Ovary (tissue), 3 donors: ENCODE results near the gene FUBP3.

Experiments used
- EP300 ChIP-seq: sonication (generic); formaldehyde crosslinking; IDR thresholded peaks from one replicate; pipeline ENCODE4 v1.6.1; 2017; ENCODE audit warnings: antibody characterized with exemption
- POLR2A ChIP-seq: fragments of 450-650 bp; IDR thresholded peaks from one replicate; pipeline ENCODE4 v1.6.1; 2017; ENCODE audit warnings: antibody characterized with exemption, mild to moderate bottlenecking, moderate library complexity
- TF ChIP-seq, protein P1 (sequence below), 3 donors: fragments of 450-650 bp in 2 of 3; fragments of 200-600 bp in 1 of 3; IDR thresholded peaks; one replicate each; pipeline versions ENCODE4 v1.5.1 to v1.8.0; 2016 to 2022; ENCODE audit warnings: antibody characterized with exemption in 3 of 3, mild to moderate bottlenecking in 1 of 3
- donor health status: DM: no; HTN: no; CAD: no.

DNA sequence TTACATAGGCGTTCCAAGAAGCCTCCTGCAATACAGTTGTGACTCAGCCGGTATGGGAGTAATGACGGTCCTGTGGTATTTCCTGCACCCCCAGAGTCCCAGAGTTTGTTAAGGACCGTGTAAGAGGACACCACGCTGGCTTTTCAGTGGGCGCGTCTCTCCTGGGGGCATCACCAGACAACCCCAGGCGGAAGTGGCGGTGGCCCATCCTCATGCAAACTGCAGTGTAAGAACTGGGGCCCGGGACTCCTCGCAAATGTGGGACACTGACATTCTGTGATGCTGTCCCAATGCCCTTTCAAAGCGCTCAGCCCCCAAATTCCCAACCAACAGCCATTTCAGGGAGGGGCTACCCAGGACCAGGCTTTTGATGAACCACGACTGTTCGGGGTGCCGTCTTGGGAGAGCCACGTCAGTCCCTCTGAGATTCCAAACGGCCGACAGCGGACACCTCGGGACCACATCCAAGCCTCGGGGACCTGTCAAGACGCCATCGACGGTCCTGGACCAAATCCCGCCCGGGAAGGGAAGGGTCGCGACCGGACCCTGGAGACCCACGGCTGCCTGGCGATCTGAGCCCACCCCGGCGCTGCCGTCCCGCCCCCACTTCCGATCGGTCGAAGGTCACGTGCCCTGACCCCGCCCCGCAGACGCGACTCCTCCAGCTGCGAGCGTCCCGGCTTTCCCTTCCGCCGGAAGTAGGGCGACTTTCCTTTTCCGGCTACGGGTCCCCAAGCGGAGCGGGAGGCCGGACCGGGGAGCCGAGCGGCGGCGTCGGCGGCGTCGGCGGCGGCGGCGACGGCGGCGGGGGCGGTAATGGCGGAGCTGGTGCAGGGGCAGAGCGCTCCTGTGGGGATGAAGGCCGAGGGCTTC, at the start of gene FUBP3:
- TF ChIP-seq, protein P1, sequence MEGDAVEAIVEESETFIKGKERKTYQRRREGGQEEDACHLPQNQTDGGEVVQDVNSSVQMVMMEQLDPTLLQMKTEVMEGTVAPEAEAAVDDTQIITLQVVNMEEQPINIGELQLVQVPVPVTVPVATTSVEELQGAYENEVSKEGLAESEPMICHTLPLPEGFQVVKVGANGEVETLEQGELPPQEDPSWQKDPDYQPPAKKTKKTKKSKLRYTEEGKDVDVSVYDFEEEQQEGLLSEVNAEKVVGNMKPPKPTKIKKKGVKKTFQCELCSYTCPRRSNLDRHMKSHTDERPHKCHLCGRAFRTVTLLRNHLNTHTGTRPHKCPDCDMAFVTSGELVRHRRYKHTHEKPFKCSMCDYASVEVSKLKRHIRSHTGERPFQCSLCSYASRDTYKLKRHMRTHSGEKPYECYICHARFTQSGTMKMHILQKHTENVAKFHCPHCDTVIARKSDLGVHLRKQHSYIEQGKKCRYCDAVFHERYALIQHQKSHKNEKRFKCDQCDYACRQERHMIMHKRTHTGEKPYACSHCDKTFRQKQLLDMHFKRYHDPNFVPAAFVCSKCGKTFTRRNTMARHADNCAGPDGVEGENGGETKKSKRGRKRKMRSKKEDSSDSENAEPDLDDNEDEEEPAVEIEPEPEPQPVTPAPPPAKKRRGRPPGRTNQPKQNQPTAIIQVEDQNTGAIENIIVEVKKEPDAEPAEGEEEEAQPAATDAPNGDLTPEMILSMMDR (IDR thresholded peaks at IDR 0.05) = no peak
- peak; percentile 83 for TF ChIP-seq POLR2A
- no peak for TF ChIP-seq EP300
